GM12872 (cell line): ENCODE data around the gene ARL14.

Experiments used
- CTCF ChIP-seq: IDR thresholded peaks from 3 replicates; pipeline ENCODE4 v1.5.1; 2011; ENCODE audit warnings: low read depth, mild to moderate bottlenecking, low read length, moderate library complexity; ENCODE audit not compliant: insufficient read depth

Gene ARL14

DNA sequence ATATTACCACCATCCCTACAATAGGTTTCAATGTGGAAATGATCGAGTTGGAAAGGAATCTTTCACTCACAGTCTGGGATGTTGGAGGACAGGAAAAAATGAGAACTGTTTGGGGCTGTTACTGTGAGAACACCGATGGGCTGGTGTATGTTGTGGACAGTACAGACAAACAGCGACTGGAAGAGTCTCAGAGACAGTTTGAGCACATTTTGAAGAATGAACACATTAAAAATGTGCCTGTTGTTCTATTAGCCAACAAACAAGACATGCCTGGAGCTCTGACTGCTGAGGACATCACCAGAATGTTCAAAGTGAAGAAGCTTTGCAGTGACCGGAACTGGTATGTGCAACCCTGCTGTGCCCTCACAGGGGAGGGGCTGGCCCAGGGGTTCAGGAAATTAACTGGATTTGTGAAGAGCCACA, 510 bp downstream of the ARL14 start:
- no peak for TF ChIP-seq CTCF

DNA sequence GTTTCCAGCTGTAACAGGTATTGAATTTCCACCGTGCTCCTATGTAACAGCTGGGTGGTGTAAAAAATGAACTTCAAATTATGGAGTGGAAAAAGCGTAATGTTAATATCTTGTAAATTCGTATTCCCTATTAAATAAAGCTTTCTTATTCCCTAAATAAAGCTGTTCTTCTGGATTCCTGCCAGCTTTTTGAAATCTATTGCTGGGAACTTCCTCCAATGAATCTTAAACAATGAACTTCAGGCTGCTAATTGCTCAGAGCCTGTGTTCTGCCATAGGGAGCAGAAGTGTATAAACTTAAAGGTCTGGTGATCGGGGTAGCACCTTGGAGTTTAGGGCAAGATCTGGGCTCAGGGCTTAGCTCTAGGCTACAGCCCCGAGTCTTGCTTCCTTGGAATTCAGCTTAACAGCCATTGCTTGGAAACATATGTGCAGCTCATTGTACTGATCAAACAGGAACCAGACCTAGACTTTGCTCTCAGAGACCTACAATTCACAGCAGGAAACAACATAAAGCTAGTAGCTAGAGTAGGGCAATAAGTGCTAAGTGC, 1.4 kb downstream of the ARL14 start:
- TF ChIP-seq CTCF = no peak

DNA sequence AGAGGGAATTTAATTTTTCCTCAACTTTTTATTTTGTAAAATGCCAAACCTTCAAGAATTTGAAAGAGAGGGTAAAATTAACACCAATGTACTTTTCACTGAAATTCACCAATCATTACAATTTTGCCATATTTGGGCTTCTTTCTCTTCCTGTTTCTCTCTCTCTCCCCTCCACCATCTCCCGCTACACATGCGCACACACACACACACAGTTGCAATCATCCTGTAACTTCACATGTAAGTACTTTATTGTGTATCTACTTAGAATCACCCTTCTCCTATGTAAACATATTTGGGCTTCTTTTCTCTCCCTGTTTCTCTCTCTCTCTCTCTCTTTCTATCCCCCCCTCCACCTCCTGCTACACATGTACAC, 7.4 kb downstream of the ARL14 start:
- TF ChIP-seq CTCF = no peak

GRCh38 chr3:160685144-160685766, 8.3 kb downstream of the ARL14 start:
- peak; percentile 18; the same call in 1 of the 3 replicates for TF ChIP-seq CTCF

- peak; percentile 37; the same call in 1 of the 3 replicates for TF ChIP-seq CTCF
These were observed 10.1 kb downstream of the ARL14 start for GRCh38 chr3:160686955-160687535.

DNA sequence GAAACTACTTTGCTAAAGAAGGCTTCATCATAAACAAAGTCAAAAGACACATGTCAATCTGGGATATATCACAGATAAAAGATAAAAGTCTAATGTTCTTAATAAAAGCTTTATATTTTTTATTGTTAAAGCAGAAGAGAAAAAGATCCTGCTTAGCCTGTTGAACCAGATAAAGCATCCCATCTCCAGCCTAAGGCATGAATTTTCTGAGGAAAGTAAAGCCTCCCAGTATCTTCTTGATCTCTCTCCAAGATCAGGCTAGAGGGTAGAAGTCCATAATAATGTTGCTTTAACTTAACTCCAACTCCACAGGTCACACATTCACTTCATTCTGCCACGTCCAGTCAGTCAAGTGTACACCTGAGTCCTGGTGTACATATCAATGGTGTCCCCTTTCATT, 14.2 kb downstream of the ARL14 start:
- no peak for TF ChIP-seq CTCF

- TF ChIP-seq CTCF = no peak
These were observed 15.0 kb downstream of the ARL14 start for GRCh38 chr3:160691962-160692361.
